ENCODE results near the gene PAGE2B. TPM values are rescaled to one million over a fixed set of nuclear protein-coding genes. Genes with fewer than 3 reads are reported as not detected.

PAGE2B gene
- total RNA-seq, 1 experiment from 2014 or later = 0.94 TPM

- Mint-ChIP-seq H3K27ac (no peak overlapping the region), H3K4me1 (no peaks in the 10 kb centered on the region), H3K9me3 (no peaks in the 10 kb centered on the region), H3K27me3 (ENCODE audit: low read depth) (no peaks in the 10 kb centered on the region; the same call in 1 of the 2 replicates), H3K4me3 (no peak overlapping the region), H3K36me3 (no peaks in the 10 kb centered on the region)
- ChIA-PET CTCF (no interaction called here), POLR2A (no interaction called here)
- ATAC-seq (no peak), DNase-seq (ENCODE audit: low spot score) (no peak)
- TF ChIP-seq ATF1 (CRISPR knock-in tag; IDR thresholded peaks at IDR 0.05) (no peak), NR3C1 (CRISPR knock-in tag; conservative IDR thresholded peaks at IDR 0.05; ENCODE audit: low read depth) (no peak), AR (CRISPR knock-in tag; IDR thresholded peaks at IDR 0.05) (no peak), ETV6 (CRISPR knock-in tag; IDR thresholded peaks at IDR 0.05) (no peak), FOXP1 (CRISPR knock-in tag; IDR thresholded peaks at IDR 0.05; ENCODE audit: borderline replicate concordance) (no peak), ZNF138 (CRISPR knock-in tag; conservative IDR thresholded peaks at IDR 0.05) (no peak), CTCF (IDR thresholded peaks at IDR 0.05) (no peak), RORB (CRISPR knock-in tag; IDR thresholded peaks at IDR 0.05) (no peak), MAX (CRISPR knock-in tag; IDR thresholded peaks at IDR 0.05) (no peak)
- TF ChIP-seq, protein P1, sequence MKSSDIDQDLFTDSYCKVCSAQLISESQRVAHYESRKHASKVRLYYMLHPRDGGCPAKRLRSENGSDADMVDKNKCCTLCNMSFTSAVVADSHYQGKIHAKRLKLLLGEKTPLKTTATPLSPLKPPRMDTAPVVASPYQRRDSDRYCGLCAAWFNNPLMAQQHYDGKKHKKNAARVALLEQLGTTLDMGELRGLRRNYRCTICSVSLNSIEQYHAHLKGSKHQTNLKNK (CRISPR knock-in tag; IDR thresholded peaks at IDR 0.05) = no peak
These were observed 44.4 kb downstream of the PAGE2B start for GRCh38 chrX:55119271-55119670.

- ATAC-seq (no peak), DNase-seq (ENCODE audit: low spot score) (no peak)
- Mint-ChIP-seq H3K36me3 (no peaks in the 10 kb centered on the region), H3K4me3 (no peak overlapping the region), H3K27ac (no peak overlapping the region), H3K27me3 (ENCODE audit: low read depth) (peaks cover under 1% of the 10 kb centered on the region), H3K9me3 (no peaks in the 10 kb centered on the region), H3K4me1 (no peaks in the 10 kb centered on the region)
- CTCF ChIA-PET = no interaction called here
- POLR2A ChIA-PET = no interaction called here
- TF ChIP-seq TCF7 (CRISPR knock-in tag; IDR thresholded peaks at IDR 0.05; ENCODE audit: low read depth) (no peak), FOXJ3 (CRISPR knock-in tag; IDR thresholded peaks at IDR 0.05; ENCODE audit: borderline replicate concordance) (no peak), ZNF121 (CRISPR knock-in tag; IDR thresholded peaks at IDR 0.05) (no peak), GRHL2 (CRISPR knock-in tag; IDR thresholded peaks at IDR 0.05; ENCODE audit: insufficient replicate concordance, severe bottlenecking) (no peak), TEAD1 (CRISPR knock-in tag; IDR thresholded peaks at IDR 0.05) (no peak), PRDM15 (CRISPR knock-in tag; IDR thresholded peaks at IDR 0.05) (no peak), SOX15 (CRISPR knock-in tag; IDR thresholded peaks at IDR 0.05) (no peak), ELF4 (CRISPR knock-in tag; IDR thresholded peaks at IDR 0.05; ENCODE audit: low read depth) (no peak), HMGA2 (CRISPR knock-in tag; IDR thresholded peaks at IDR 0.05) (no peak)
- TF ChIP-seq, protein P2, sequence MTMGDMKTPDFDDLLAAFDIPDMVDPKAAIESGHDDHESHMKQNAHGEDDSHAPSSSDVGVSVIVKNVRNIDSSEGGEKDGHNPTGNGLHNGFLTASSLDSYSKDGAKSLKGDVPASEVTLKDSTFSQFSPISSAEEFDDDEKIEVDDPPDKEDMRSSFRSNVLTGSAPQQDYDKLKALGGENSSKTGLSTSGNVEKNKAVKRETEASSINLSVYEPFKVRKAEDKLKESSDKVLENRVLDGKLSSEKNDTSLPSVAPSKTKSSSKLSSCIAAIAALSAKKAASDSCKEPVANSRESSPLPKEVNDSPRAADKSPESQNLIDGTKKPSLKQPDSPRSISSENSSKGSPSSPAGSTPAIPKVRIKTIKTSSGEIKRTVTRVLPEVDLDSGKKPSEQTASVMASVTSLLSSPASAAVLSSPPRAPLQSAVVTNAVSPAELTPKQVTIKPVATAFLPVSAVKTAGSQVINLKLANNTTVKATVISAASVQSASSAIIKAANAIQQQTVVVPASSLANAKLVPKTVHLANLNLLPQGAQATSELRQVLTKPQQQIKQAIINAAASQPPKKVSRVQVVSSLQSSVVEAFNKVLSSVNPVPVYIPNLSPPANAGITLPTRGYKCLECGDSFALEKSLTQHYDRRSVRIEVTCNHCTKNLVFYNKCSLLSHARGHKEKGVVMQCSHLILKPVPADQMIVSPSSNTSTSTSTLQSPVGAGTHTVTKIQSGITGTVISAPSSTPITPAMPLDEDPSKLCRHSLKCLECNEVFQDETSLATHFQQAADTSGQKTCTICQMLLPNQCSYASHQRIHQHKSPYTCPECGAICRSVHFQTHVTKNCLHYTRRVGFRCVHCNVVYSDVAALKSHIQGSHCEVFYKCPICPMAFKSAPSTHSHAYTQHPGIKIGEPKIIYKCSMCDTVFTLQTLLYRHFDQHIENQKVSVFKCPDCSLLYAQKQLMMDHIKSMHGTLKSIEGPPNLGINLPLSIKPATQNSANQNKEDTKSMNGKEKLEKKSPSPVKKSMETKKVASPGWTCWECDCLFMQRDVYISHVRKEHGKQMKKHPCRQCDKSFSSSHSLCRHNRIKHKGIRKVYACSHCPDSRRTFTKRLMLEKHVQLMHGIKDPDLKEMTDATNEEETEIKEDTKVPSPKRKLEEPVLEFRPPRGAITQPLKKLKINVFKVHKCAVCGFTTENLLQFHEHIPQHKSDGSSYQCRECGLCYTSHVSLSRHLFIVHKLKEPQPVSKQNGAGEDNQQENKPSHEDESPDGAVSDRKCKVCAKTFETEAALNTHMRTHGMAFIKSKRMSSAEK (CRISPR knock-in tag; IDR thresholded peaks at IDR 0.05; ENCODE audit: borderline replicate concordance) = no peak
These were observed 44.9 kb downstream of the PAGE2B start for GRCh38 chrX:55119712-55120111.

Measured in WTC11 (cell line).